Stimulated activated CD4-positive, alpha-beta T cell treated with anti-CD3 and anti-CD28 coated beads, Interleukin-2, amount 100 ng/mL, for 4 hours (primary cell): ENCODE data around the gene MXD4.
"Not testable (repeated sequence)": the region's sequence is repeated elsewhere in the genome, so short reads cannot be mapped to it uniquely, and the experiment has no call there.

Experiments used
- DNase-seq: peaks from one replicate; pipeline ENCODE4 v3.0.0-alpha.2; 2020; ENCODE audit warnings: low read depth

The MXD4 gene

GRCh38 chr4:2219233-2219760 lies 42.6 kb downstream of the MXD4 start:
- no peak for DNase-seq

GRCh38 chr4:2218436-2218835 lies 43.5 kb downstream of the MXD4 start:
- no peak for DNase-seq

- DNase-seq, result no peak
These were observed 44.2 kb downstream of the MXD4 start for GRCh38 chr4:2217726-2218125.

- DNase-seq, result no peak
These were observed 49.1 kb downstream of the MXD4 start for GRCh38 chr4:2212831-2213230.

- DNase-seq, result not testable (repeated sequence)
These were observed 59.1 kb downstream of the MXD4 start for GRCh38 chr4:2202789-2203188.
